AG04450 (cell line): ENCODE data around the gene PDS5A. TPM values are rescaled to one million over a fixed set of nuclear protein-coding genes. Genes with fewer than 3 reads are reported as not detected.
"Not testable (repeated sequence)": the region's sequence is repeated elsewhere in the genome, so short reads cannot be mapped to it uniquely, and the experiment has no call there.

ENCODE experiments used
- CTCF ChIA-PET: fragments of 300-600, 350-600 bp; formaldehyde crosslinking; extraction: SDS; loops from one replicate; lab custom pipeline; 2022; ENCODE audit warnings: antibody characterized with exemption, inconsistent platforms; lab: Charles Lee
- POLR2A ChIA-PET: fragments of 350-600 bp; formaldehyde crosslinking; extraction: SDS; loops from one replicate; lab custom pipeline; 2021; ENCODE audit warnings: antibody characterized with exemption, inconsistent platforms; lab: Yijun Ruan, JAX
- DNase-seq: peaks from one replicate; pipeline ENCODE4 v3.0.0-alpha.2; 2011; ENCODE audit warnings: low read depth, low spot score
- H3K27ac ChIP-seq: one replicate; pipeline ENCODE4 v1.5.1; 2012; ENCODE audit warnings: low read depth, low read length, control low read depth
- H3K27me3 ChIP-seq: one replicate; pipeline ENCODE4 v1.6.0; 2012; ENCODE audit warnings: low read length; ENCODE audit not compliant: control insufficient read depth, insufficient read depth
- H3K4me3 ChIP-seq: 2 replicates; pipeline ENCODE4 v1.5.1; 2011; ENCODE audit warnings: mild to moderate bottlenecking, low read depth, low read length, control low read depth
- H3K9me3 ChIP-seq: 2 replicates; pipeline ENCODE4 v1.5.1; 2012; ENCODE audit warnings: low read length; ENCODE audit not compliant: control insufficient read depth, insufficient read depth
- CTCF ChIP-seq: IDR thresholded peaks from 2 replicates; pipeline ENCODE4 v1.5.1; 2011; ENCODE audit warnings: low read depth, low read length, control low read depth, inconsistent platforms
- polyA plus RNA-seq: library from polyadenylated mRNA; depleted of rRNA; stranded (reverse); fragments of >200 nt; gene quantifications from 2 replicates; pipeline ENCODE4 v1.2.3, GENCODE V29; 2011; rRNA removed
- small RNA-seq: library from RNA; depleted of rRNA; stranded (forward); fragments of <200 nt; gene quantifications from one replicate; pipeline ENCODE3, GENCODE V24; 2012; ENCODE audit warnings: low read depth; ENCODE audit not compliant: insufficient read length

The PDS5A gene
- polyA plus RNA-seq, 1 experiment = 49.5 TPM

GRCh38 chr4:39792128-39792527 is 185.6 kb downstream of the PDS5A start:
- no peaks in the 10 kb centered on the region for H3K27me3 ChIP-seq
- TF ChIP-seq CTCF = no peak
- H3K4me3 ChIP-seq = no peak overlapping the region
- POLR2A ChIA-PET = no interaction called here
- DNase-seq = no peak
- no peak overlapping the region for H3K27ac ChIP-seq
- no peaks in the 10 kb centered on the region; the same call in 1 of the 2 replicates for H3K9me3 ChIP-seq
- CTCF ChIA-PET = no interaction called here

- DNase-seq = no peak
- Histone ChIP-seq H3K27ac (no peak overlapping the region), H3K9me3 (no peaks in the 10 kb centered on the region), H3K4me3 (no peak overlapping the region), H3K27me3 (no peaks in the 10 kb centered on the region)
- CTCF ChIA-PET = no interaction called here
- TF ChIP-seq CTCF = no peak
- POLR2A ChIA-PET = no interaction called here
Measured at GRCh38 chr4:39786838-39787237, 190.9 kb downstream of the PDS5A start.

GRCh38 chr4:39785083-39785482 is 192.6 kb downstream of the PDS5A start:
- DNase-seq = no peak
- H3K27ac ChIP-seq = no peak overlapping the region
- ChIA-PET CTCF (no interaction called here), POLR2A (no interaction called here)
- no peaks in the 10 kb centered on the region for H3K9me3 ChIP-seq
- no peak for TF ChIP-seq CTCF
- no peak overlapping the region for H3K4me3 ChIP-seq
- H3K27me3 ChIP-seq = no peaks in the 10 kb centered on the region

- H3K4me3 ChIP-seq, H3K27ac ChIP-seq, POLR2A ChIA-PET, H3K9me3 ChIP-seq, CTCF ChIA-PET, H3K27me3 ChIP-seq, DNase-seq: not testable (repeated sequence)
Measured at GRCh38 chr4:39781988-39782387, 195.7 kb downstream of the PDS5A start.

Small RNA genes within 50 kb of the gene (small RNA-seq; reads per million reads assigned to genes)
- not detected for gene RNA5SP159

Other genes with a start within 250 kb of the PDS5A start
- gene N4BP2, start 78.9 kb upstream of the PDS5A start, polyA plus RNA-seq = 3.2 and 5.7 TPM in 2 replicates
- gene RHOH, start 219.1 kb upstream of the PDS5A start, polyA plus RNA-seq = not detected in 2 replicates